ENCODE data around the gene GLIS2.
"Not testable (repeated sequence)": the region's sequence is repeated elsewhere in the genome, so short reads cannot be mapped to it uniquely, and the experiment has no call there.

Gene GLIS2

DNA sequence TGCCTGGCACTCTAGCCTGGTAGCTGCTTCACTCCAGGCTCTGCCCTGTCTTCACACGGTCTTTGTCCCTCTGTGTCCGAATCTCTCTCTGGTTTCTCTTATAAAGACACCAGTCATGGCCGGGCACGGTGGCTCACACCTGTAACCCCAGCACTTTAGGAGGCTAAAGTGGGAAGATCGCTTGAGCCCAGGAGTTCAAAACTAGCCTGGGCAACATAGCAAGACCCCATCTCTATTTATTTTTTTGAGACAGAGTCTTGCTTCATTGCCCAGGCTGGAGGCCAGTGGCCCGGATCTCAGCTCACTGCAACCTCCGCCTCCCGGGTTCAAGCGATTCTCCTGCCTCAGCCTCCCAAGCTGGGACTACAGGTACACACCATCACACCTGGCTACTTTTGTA, 17.8 kb downstream of the GLIS2 start:
- DNase-seq (ENCODE audit: low spot score) = not testable (repeated sequence)

DNA sequence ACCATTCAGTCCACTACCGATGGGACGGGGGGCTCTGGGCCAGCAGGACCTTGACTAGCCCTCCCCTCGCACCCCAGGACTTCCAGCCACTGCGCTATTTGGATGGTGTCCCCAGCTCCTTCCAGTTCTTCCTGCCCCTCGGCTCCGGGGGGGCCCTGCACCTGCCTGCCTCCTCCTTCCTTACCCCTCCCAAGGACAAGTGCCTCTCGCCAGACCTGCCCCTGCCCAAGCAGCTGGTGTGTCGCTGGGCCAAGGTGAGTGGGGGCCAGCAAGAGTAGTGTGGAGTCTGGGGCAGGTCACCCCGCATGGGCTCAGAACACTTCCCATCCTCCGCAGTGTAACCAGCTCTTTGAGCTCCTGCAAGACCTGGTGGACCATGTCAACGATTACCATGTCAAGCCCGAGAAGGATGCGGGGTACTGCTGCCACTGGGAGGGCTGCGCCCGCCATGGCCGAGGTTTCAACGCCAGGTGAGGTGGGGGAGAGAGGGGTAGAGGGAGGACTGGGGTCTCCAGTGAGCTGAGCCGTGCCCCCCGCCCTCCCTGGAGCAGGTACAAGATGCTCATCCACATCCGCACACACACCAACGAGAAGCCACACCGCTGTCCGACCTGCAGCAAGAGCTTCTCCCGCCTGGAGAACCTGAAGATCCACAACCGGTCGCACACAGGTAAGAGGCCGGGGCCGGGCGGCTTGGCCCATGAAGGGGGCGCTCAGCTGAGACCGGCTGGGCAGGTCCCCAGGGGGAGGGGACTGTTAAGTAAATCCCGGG, 19.0 kb downstream of the GLIS2 start:
- no peak for DNase-seq (ENCODE audit: low spot score)

- DNase-seq (ENCODE audit: low spot score) = no peak
Measured at GRCh38 chr16:4336701-4337539, 21.1 kb downstream of the GLIS2 start.

DNA sequence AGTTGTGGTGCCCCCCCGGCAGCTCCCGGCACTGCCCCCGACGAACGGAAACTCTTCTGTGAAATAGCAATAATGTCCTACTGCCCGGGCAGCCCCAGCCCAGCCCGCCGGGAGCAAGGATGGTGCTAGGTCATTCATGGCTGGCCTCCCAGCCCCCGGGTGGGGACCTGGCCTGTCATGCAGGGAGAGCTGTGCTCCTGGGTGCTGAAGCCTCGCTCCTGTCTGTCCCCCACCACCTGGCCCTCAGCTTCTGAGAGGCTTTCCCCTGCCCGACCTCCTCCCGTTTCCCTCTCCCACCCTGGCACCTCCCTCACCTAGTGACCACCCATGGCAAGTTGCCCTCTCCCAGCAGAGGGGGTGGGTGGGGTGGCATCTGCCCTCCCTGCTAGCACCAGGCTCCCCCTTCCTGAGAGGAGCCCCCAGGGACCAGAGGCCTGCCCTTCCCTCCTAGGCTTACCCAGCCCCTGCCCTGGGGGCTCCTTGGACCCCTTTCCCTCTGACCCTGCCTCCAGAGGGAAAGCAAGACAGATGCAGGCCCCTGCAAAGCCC, 21.7 kb downstream of the GLIS2 start:
- no peak for DNase-seq (ENCODE audit: low spot score)

- DNase-seq (ENCODE audit: low spot score) = no peak
Measured at GRCh38 chr16:4338125-4338582, 22.3 kb downstream of the GLIS2 start.

- DNase-seq (ENCODE audit: low spot score) = no peak
Measured at GRCh38 chr16:4338712-4339299, 22.9 kb downstream of the GLIS2 start.

GRCh38 chr16:4339455-4339854, 23.6 kb downstream of the GLIS2 start:
- no peak for DNase-seq (ENCODE audit: low spot score)

DNA sequence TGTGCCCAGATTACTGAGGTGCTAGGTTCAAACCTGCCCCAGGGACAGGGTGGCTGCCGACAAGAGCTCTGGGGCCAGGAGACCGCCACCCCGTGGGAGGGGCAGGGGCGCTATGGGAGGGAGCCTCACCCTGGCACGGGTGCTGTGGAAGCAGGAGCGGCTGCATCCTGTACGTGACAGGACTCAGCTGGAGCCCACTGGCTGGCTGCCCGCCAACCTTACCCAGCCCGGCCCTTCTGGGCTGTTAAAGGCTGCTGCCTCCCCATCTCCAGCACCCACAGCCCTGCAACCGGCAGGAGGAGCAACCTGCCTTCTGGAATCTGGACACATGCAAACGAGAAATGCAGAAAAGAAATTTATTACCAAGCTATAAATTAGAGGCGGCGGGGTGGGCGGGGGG, 24.0 kb downstream of the GLIS2 start:
- DNase-seq (ENCODE audit: low spot score) = no peak

GRCh38 chr16:4340443-4340842, 24.6 kb downstream of the GLIS2 start:
- DNase-seq (ENCODE audit: low spot score) = no peak

DNA sequence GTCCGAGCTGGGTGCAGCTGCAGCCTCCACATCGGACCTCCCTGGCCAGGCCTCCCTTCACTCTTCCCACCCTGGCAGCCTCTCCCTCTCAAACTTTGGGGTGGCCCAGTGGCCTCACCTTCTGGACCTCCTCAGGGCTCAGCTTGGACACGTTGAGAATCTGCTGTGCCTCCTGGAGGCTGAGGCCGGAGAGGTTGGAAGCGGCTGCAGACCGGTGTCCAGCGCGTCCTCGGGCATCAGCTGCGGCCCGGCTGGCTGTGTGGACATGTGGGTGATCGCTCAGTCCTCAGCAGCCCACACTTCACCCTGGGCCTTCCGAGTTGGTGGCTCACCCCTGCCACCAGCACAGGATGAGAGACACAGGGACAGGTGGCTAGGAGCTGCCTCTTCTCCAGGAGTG, 25.4 kb downstream of the GLIS2 start:
- no peak for DNase-seq (ENCODE audit: low spot score)

GRCh38 chr16:4342866-4343744, 27.2 kb downstream of the GLIS2 start:
- DNase-seq (ENCODE audit: low spot score) = no peak

DNA sequence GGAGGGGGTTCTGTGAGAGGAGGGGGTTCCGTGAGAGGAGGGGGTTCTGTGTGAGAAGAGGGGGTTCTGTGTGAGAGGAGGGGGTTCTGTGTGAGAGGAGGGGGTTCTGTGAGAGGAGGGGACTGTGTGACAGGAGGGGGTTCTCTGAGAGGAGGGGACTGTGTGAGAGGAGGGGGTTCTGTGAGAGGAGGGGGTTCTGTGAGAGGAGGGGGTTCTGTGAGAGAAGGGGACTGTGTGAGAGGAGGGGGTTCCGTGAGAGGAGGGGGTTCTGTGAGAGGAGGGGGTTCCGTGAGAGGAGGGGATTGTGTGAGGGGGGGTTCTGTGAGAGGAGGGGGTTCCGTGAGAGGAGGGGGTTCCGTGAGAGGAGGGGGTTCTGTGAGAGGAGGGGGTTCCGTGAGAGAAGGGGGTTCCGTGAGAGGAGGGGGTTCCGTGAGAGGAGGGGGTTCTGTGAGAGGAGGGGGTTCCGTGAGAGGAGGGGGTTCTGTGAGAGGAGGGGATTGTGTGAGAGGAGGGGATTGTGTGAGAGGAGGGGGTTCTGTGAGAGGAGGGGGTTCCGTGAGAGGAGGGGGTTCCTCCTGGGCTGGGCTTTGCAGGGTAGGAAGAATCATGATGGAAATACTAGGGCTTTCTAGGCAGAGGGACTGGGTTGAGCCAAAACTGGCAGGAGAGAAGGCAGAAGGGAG, 28.6 kb downstream of the GLIS2 start:
- not testable (repeated sequence) for DNase-seq (ENCODE audit: low spot score)

DNA sequence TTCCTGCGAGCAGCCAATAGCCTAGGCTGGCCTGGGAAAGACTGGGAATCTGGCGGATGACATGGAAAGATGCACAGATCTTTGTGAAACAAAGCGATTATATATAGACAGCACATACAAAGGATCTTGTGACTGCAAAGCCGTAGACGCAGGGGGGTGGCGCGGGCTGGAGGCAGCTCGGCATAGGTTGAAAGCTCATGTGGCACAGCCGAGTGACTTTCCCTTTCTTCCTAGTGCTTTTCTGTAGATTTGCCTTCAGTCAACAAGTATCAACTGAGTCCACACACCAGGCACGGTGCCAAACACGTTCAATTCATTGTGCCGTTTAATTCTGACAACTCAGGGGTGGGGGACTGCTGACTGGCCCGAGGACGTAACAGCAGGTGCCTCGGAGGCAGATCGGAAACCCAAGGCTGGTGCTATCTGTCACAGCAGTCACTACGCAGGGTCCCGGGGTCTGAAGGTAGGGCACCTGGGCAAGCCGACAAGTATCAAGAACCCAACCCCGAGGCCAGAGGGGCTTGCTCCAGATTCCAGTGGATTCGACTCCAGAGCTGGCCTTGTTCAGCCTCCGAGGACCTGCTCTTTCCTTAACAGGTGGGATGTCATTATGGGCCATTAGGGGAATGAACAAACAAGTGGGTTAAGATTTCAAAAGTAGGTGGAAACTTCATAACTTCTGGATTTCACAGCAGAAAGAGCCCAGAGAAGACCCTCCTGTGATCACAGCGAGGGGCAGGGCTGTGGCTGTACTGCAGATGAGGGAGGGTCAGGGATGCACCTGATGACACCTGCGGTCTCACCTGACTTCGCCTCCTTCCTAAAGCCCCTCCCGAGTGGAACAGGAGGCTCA, 29.3 kb downstream of the GLIS2 start:
- no peak for DNase-seq (ENCODE audit: low spot score)

- no peak for DNase-seq (ENCODE audit: low spot score)
Measured at GRCh38 chr16:4345836-4346781, 30.2 kb downstream of the GLIS2 start.

DNA sequence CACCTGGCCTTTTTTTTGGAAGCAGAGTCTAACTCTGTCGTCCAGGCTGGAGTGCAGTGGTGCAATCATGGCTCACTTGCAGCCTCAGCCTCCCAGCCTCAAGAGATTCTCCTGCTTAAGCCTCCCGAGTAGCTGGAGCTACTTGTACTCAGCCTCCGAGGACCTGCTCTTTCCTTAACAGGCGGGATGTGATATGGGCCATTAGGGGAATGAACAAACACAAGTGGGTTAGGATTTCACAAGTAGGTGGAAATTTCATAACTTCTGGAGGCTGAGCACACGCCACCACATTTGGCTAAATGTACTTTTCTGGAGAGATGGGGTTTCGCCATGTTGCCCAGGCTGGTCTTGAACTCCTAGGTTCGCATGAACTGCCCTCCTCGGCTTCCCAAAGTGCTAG, 31.1 kb downstream of the GLIS2 start:
- no peak for DNase-seq (ENCODE audit: low spot score)

DNA sequence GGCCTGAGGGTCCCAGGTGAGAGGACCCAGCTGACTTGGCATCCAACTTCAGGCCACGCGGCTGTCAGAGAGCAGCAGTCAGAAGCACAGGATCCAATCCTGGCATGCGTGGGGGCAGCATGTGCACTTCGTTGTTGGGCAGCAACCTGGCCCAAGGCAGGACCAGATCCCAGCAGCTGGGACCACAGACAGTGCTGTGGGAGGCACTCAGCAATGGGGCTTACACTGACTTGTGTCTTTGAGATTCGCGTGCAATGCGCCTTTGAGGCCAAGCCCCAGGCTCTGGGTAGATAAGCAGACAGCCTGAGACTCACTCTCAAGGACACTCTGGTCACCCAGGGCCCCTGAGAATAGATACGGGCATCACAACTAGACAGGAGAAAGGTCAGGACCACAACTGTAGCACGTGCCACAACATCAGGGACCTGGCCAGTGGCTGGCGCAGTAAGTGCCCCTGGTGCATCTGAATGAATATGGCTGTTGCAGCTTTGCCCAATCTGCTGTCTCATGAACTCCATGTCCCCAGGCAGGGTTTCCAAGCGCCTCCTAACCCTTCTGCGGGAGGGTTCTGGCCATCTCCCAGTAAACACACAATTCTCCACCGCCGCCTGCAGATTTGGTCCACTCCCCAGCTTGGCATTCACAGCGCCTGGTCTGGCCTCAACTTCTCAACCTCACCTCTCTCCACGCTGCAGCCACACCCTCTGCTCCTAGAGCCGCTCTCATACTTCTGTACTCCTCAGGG, 32.1 kb downstream of the GLIS2 start:
- no peak for DNase-seq (ENCODE audit: low spot score)

DNA sequence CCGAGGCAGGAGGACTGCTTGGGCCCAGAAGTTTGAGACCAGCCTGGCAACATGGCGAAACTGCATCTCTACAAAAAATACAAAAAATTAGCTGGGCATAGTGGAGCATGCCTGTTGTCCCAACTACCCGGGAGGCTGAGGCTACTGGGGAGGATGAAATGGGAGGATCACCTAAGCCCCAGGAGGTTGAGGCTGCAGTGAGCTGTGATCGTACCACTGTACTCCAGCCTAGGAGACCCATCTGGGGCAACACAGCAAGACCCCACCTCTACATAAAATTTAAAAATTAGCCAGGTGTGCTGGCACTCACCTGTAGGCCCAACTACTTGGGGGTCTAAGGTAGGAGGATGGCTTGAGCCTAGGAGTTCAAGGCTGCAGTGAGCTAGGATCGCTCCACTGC, 33.5 kb downstream of the GLIS2 start:
- DNase-seq (ENCODE audit: low spot score) = no peak

GRCh38 chr16:4350365-4350786, 34.5 kb downstream of the GLIS2 start:
- no peak for DNase-seq (ENCODE audit: low spot score)
